ENCODE results near the gene FXYD1. TPM values are rescaled to one million over a fixed set of nuclear protein-coding genes. Genes with fewer than 3 reads are reported as not detected.
"Not testable (repeated sequence)": the region's sequence is repeated elsewhere in the genome, so short reads cannot be mapped to it uniquely, and the experiment has no call there.

The FXYD1 gene
- polyA plus RNA-seq, 4 donors: 20.6 to 33.0 (median 23.7) TPM

DNA sequence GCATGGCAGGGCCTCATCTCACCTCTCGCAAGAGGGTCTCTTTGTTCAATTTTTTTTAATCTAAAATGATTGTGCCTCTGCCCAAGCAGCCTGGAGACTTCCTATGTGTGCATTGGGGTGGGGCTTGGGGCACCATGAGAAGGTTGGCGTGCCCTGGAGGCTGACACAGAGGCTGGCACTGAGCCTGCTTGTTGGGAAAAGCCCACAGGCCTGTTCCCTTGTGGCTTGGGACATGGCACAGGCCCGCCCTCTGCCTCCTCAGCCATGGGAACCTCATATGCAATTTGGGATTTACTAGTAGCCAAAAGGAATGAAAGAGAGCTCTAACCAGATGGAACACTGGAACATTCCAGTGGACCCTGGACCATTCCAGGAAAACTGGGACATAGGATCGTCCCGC lies 15.1 kb upstream of the FXYD1 start:
- DNase-seq (ENCODE audit: low read depth in 4 of 4, low spot score in 3 of 4): no peak

- DNase-seq (ENCODE audit: low read depth in 4 of 4, low spot score in 3 of 4): peak; percentile 81 to 89 (median 84)
These were observed 14.2 kb upstream of the FXYD1 start for GRCh38 chr19:35124098-35125060.

- no peak for DNase-seq (ENCODE audit: low read depth in 4 of 4, low spot score in 3 of 4)
These were observed 13.3 kb upstream of the FXYD1 start for GRCh38 chr19:35125270-35125717.

GRCh38 chr19:35125749-35126623 lies 12.6 kb upstream of the FXYD1 start:
- no peak for DNase-seq (ENCODE audit: low read depth in 4 of 4, low spot score in 3 of 4)

DNA sequence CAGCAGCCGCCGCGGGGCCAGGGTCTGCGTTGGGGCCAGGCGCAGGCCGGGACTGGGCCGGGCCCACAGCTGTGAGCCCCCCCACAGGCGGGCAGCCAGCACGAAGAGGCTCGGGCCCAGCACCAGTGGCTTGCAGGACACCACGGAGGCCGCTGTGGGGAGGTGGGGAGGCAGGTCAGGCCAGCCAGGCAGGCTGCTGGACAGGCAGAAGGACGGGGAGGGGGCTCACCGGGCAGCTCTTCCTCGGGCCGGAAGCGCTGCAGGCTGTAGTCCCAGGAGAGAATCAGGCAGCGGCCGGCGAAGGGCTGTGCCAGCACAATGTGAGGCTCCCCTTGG lies 12.0 kb upstream of the FXYD1 start:
- DNase-seq (ENCODE audit: low read depth in 4 of 4, low spot score in 3 of 4): no peak

- no peak for DNase-seq (ENCODE audit: low read depth in 4 of 4, low spot score in 3 of 4)
These were observed 10.8 kb upstream of the FXYD1 start for GRCh38 chr19:35127871-35128270.

DNA sequence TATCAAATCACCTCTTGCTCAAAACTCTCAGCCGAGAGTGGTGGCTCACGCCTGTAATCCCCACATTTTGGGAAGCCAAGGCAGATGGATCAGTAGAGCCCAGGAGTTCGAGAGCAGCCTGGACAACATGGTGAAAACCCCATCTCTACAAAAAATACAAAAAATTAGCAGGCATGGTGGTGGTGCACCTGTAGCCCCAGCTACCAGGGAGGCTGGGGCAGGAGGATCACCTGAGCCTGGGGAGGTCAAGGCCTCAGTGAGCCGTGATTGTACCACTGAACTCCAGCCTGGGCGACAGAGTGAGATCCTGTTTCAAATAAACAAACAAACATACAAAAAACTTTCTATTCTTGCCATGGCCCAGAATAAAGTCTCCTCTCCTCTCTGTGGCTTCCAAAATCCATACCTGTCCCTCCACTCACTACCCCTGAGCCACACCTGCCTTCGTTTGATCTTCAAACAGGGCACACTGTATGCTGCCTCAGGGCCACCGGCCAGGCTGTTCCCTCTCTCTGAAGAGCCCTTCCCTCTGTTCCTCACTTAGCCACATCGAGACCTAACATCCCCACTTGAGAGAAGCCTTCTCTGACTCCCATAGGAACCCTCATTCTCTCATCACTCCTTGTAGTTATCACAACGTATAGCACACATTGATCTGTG lies 10.1 kb upstream of the FXYD1 start:
- no peak for DNase-seq (ENCODE audit: low read depth in 4 of 4, low spot score in 3 of 4)

DNA sequence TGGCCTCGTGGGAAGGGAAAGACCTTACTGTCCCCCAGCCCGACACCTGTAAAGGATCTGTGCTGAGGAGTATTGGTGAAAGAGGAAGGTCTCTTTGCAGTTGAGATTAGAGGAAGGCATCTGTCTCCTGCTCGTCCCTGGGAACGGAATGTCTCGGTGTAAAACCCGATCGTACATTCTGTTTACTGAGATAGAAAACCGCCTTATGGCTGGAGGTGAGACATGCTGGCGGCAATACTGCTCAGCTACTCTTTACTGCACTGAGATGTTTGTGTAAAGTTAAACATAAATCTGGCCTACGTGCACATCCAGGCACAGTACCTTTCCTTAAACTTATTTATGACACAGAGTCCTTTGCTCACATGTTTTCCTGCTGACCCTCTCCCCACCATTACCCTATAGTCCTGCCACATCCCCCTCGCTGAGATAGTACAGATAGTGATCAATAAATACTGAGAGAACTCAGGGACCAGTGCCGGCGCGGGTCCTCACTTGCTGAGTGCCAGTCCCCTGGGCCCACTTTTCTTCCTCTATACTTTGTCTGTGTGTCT lies 8.8 kb upstream of the FXYD1 start:
- DNase-seq (ENCODE audit: low read depth in 4 of 4, low spot score in 3 of 4): not testable (repeated sequence)

DNA sequence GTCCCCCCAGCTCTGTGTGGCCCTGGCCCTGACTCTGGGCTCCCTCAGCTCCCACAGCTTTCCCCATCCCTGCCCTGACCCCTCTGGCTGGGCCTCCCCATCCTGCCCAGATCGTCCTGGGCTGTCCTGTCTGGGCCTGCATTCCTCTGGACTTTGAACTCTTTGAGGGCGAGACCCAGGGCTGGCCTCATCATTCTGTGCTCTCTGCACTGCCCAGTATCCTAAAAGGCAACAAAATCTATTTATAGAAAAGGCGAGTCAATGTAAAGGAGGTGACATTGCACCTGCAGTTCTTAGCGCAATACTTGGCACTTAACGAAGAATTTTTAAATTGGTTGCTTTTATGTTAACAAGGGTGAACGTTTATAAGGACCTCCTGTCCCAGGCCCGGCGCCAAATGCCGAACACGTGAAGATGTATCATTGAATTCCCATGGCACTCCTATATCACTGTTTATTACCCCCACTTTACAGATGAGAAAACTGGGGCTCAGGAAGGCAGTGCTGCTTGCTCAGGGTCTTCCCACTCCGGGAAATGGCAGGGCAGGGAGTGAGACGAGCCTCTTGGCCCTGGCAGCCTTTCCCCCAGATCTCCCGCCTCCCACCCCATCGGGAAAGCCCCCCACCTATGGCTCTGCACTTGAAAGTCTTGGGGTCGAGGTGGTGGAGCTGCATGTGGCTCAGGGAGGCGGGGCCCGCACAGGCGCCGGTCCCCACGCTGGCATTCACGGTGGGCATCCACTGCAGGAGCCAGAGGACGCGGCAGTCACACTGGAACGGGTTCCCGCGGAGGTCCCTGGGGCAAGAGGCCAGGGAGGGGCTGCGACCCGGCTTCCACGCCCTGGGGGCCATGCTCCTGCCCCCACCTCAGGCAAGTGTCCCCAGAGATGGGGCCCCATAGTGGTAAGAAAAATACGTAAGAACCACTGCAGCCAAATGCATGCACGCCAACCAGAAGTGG lies 7.6 kb upstream of the FXYD1 start:
- DNase-seq (ENCODE audit: low read depth in 4 of 4, low spot score in 3 of 4): no peak

GRCh38 chr19:35132254-35132653 lies 6.4 kb upstream of the FXYD1 start:
- no peak for DNase-seq (ENCODE audit: low read depth in 4 of 4, low spot score in 3 of 4)

DNA sequence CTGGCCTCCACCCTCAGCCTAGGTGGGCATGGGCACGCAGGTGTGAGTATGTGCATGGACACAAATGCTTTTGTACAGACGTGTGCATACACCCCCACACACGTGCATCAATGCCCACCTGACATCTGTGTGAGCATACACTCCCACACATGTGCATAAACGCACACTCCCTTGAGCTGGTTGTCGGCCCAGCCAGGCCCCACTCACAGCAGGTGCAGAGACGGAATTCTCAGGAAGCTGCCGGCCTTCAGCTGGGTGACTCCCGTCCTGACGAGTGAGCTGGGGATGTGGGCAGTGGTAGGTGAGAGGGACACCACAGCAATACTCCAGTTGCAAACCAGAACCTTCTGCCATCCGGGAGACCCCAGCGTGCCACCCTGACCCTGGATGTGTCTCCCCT lies 4.8 kb upstream of the FXYD1 start:
- DNase-seq (ENCODE audit: low read depth in 4 of 4, low spot score in 3 of 4): no peak

DNA sequence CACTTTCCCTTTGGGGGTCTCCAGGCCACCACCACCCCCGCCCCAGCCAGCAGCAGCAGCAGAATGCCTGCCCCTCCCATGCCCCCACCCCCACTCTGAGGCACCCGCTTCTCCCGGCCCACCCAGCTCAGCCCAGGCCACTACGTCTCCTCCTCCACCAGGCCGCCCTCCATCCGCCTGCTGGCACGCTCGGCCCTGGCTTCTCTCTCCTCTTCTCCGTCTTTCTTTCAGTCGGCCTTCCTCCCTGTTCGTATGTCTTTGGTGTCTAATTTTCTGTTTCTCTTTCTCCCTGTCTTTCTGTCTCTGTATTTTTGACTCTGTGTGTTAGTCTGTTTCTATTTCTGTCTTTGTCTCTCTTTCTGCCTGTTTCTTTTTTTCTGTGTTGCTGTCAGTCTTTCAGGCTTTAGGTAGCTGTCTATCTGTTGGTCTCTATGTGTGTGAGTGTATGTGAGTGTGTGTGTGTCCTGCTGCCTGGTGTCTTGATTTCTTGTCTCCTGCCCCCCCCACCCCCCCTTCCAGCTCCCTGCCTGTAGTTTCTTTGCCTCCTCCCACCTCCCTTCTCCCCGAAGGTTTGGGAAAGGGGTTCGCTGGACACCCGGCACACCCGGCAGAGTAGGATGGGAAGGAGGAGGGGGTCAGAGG lies 3.9 kb upstream of the FXYD1 start, which contains the start of gene LGI4:
LGI4 (minus strand) TSS at position 459 of the 642 bp plus-strand sequence; CDS start at position 80, 379 bp downstream.
- DNase-seq (ENCODE audit: low read depth in 4 of 4, low spot score in 3 of 4): no peak

GRCh38 chr19:35135389-35135909 lies 3.2 kb upstream of the FXYD1 start:
- DNase-seq (ENCODE audit: low read depth in 4 of 4, low spot score in 3 of 4): peak in 2 of 4 donors; percentile 67 to 71

- no peak for DNase-seq (ENCODE audit: low read depth in 4 of 4, low spot score in 3 of 4)
These were observed 2.4 kb upstream of the FXYD1 start for GRCh38 chr19:35136231-35136630.

- no peak for DNase-seq (ENCODE audit: low read depth in 4 of 4, low spot score in 3 of 4)
These were observed 1.5 kb upstream of the FXYD1 start for GRCh38 chr19:35136977-35137702.

GRCh38 chr19:35140207-35140961 lies 1.8 kb downstream of the FXYD1 start:
- DNase-seq (ENCODE audit: low read depth in 4 of 4, low spot score in 3 of 4): no peak

All from right renal pelvis (tissue), 4 donors.